ENCODE data around the gene LCORL.
"Not testable (repeated sequence)": the region's sequence is repeated elsewhere in the genome, so short reads cannot be mapped to it uniquely, and the experiment has no call there.

Gene LCORL

GRCh38 chr4:17865866-17866363, 155.6 kb downstream of the LCORL start:
- Histone ChIP-seq H3K9me3 (no peaks in the 10 kb centered on the region), H3K27me3 (no peaks in the 10 kb centered on the region), H3K4me3 (ENCODE audit: low read depth, low read length) (no peak overlapping the region), H3K36me3 (no peaks in the 10 kb centered on the region), H3K4me1 (no peaks in the 10 kb centered on the region)
- no peak for TF ChIP-seq CTCF (IDR thresholded peaks at IDR 0.05; ENCODE audit: low read depth, low read length)
- no peak for DNase-seq

- H3K4me3 ChIP-seq (ENCODE audit: low read depth, low read length); H3K27me3 ChIP-seq; H3K9me3 ChIP-seq; H3K4me1 ChIP-seq; H3K36me3 ChIP-seq; DNase-seq: not testable (repeated sequence)
Observed at GRCh38 chr4:17861906-17862305, 159.6 kb downstream of the LCORL start.

- Histone ChIP-seq H3K36me3 (no peaks in the 10 kb centered on the region), H3K27me3 (no peaks in the 10 kb centered on the region), H3K9me3 (no peaks in the 10 kb centered on the region), H3K4me3 (ENCODE audit: low read depth, low read length) (no peak overlapping the region), H3K4me1 (peaks cover 6% of the 10 kb centered on the region)
- DNase-seq, result no peak
- no peak for TF ChIP-seq CTCF (IDR thresholded peaks at IDR 0.05; ENCODE audit: low read depth, low read length)
Observed at GRCh38 chr4:17859793-17860406, 161.7 kb downstream of the LCORL start.

GRCh38 chr4:17854036-17854435, 167.5 kb downstream of the LCORL start:
- no peaks in the 10 kb centered on the region for H3K36me3 ChIP-seq
- H3K4me3 ChIP-seq (ENCODE audit: low read depth, low read length), result no peak overlapping the region
- no peak for DNase-seq
- H3K27me3 ChIP-seq, result no peaks in the 10 kb centered on the region
- H3K4me1 ChIP-seq, result no peaks in the 10 kb centered on the region
- TF ChIP-seq CTCF (IDR thresholded peaks at IDR 0.05; ENCODE audit: low read depth, low read length), result no peak
- no peaks in the 10 kb centered on the region for H3K9me3 ChIP-seq

GRCh38 chr4:17851959-17852358, 169.6 kb downstream of the LCORL start:
- TF ChIP-seq CTCF (IDR thresholded peaks at IDR 0.05; ENCODE audit: low read depth, low read length), result no peak
- Histone ChIP-seq H3K4me1 (no peaks in the 10 kb centered on the region), H3K4me3 (ENCODE audit: low read depth, low read length) (no peak overlapping the region), H3K36me3 (peaks cover 5% of the 10 kb centered on the region; the same call in 1 of the 2 replicates), H3K27me3 (no peaks in the 10 kb centered on the region), H3K9me3 (no peaks in the 10 kb centered on the region)
- DNase-seq, result no peak

- not testable (repeated sequence) for H3K4me3 ChIP-seq (ENCODE audit: low read depth, low read length); DNase-seq; H3K27me3 ChIP-seq; H3K4me1 ChIP-seq; H3K9me3 ChIP-seq
- H3K36me3 ChIP-seq, result peaks cover 16% of the 10 kb centered on the region
Observed at GRCh38 chr4:17850295-17850694, 171.3 kb downstream of the LCORL start.

GRCh38 chr4:17846266-17846665, 175.3 kb downstream of the LCORL start:
- H3K36me3 ChIP-seq, result peaks cover 54% of the 10 kb centered on the region

More at GRCh38 chr4:17846266-17846665, 175.3 kb downstream of the LCORL start:
- TF ChIP-seq CTCF (IDR thresholded peaks at IDR 0.05; ENCODE audit: low read depth, low read length), result no peak
- no peak for DNase-seq
- Histone ChIP-seq H3K9me3 (no peaks in the 10 kb centered on the region), H3K4me3 (ENCODE audit: low read depth, low read length) (no peak overlapping the region), H3K27me3 (no peaks in the 10 kb centered on the region), H3K4me1 (no peaks in the 10 kb centered on the region)
